ENCODE results near the gene LIPE.
"Not testable (repeated sequence)": the region's sequence is repeated elsewhere in the genome, so short reads cannot be mapped to it uniquely, and the experiment has no call there.

The LIPE gene, protein sequence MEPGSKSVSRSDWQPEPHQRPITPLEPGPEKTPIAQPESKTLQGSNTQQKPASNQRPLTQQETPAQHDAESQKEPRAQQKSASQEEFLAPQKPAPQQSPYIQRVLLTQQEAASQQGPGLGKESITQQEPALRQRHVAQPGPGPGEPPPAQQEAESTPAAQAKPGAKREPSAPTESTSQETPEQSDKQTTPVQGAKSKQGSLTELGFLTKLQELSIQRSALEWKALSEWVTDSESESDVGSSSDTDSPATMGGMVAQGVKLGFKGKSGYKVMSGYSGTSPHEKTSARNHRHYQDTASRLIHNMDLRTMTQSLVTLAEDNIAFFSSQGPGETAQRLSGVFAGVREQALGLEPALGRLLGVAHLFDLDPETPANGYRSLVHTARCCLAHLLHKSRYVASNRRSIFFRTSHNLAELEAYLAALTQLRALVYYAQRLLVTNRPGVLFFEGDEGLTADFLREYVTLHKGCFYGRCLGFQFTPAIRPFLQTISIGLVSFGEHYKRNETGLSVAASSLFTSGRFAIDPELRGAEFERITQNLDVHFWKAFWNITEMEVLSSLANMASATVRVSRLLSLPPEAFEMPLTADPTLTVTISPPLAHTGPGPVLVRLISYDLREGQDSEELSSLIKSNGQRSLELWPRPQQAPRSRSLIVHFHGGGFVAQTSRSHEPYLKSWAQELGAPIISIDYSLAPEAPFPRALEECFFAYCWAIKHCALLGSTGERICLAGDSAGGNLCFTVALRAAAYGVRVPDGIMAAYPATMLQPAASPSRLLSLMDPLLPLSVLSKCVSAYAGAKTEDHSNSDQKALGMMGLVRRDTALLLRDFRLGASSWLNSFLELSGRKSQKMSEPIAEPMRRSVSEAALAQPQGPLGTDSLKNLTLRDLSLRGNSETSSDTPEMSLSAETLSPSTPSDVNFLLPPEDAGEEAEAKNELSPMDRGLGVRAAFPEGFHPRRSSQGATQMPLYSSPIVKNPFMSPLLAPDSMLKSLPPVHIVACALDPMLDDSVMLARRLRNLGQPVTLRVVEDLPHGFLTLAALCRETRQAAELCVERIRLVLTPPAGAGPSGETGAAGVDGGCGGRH

DNA sequence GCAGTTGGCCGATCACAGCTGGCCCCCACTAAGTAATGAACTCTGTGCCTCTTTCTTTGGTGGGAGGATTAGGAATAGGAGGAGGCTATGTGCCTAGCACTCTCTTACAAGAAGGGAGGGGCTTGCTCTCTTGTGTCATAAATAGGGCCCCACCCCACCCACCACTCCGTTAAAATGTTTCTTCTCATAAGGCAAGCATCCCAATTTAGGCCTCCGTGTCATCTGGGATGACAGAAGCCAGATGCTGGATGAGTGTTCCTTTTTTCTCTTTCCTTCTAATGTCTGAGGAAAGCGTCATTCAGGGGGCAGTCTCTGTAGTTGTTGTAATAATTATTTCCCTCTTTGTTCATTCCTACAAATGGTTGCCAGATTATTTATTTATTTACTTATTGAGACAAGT is at the start of gene LIPE:
Gene LIPE, minus strand, starts transcription at position 76 of the 400 bp plus-strand sequence. CDS start 239 bp downstream, outside the sequence.
- DNase-seq = no peak

DNA sequence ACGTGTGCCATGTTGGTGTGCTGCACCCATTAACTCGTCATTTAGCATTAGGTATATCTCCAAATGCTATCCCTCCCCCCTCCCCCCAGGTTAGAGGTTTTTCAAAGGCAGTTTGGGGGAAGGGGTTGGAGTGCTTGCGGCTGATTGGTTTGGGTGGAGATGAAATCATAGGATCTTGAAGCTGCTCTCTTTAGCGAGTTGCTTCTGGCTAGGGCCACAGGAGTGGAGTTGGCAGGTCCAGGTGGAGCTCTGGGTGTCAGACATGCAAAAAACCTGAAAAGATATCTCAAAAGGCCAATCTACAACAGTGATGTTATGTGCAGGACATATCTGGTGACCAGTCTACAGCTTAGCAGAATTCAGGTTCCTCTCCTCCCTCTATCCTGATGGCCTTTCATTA is 48.2 kb upstream of the LIPE start:
- no peak for DNase-seq

DNA sequence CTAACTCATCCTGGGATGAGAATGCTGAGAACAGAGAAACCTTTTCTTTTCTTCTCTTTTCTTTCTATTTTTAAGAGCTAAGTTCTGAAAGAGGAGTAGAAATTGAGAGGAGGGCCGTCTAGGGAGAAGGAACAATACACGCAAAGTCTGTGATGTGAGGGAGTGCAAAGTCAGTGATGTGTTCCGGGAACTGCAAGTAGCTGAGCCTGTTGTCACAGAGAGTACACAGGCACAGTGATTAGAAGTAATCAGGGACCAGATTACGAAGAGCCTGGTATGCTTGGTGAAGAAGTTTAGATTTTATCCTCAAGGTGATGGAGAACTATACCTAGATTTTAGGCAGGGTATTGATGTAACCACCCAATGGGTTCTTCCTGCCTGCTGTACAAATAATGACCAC is 47.6 kb upstream of the LIPE start:
- DNase-seq = no peak

DNA sequence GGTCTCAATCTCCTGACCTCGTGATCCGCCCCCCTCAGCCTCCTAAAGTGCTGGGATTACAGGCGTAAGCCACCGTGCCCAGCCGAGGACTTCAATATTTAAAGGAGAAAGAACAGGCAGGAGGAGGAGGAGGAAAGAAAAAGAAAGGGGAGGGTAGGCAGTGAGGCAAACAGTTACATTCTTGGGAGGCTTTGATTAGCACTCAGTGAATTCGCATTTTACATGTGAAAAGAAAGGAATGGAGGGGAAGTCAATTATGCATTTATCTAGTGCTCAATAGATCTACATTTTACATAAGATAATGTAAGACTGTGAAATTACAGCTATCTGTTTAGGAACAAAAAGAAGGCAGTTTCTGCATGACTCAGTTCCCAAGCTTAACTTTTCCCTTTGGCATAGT is 46.5 kb upstream of the LIPE start:
- DNase-seq = no peak

DNA sequence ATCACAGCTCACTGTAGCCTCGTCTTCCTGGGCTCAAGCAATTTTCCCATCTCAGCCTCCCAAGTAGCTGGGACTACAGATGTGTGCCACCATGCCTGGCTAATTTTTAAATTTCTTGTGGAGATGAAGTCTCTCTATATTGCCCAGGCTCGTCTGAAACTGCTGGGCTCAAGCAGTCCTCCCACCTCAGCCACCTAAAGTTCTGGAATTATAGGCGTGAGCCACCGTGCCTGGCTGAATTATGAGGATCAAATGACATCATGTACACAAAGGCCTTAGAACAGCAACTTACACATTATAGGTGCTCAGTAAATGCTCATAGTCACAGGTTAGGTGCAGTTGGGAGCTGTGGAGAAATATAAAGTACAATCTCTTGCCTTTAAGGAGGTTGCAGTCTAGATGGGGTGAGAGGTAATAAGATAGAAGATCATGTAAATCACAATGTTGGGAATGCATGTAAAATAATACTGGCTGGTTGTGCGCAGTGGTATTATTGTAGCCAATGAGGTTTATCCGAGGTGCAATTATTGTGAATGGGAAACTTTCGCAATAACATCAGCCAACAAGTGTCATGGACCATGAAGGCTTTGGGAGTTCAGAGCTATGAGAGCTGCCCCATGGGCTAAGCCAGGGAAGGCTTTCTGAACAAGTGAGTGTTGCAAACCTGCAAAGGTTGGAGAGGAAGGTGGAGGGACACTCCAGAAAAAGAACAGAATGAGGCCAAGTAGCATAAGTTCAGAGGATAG is 45.4 kb upstream of the LIPE start:
- no peak for DNase-seq

DNA sequence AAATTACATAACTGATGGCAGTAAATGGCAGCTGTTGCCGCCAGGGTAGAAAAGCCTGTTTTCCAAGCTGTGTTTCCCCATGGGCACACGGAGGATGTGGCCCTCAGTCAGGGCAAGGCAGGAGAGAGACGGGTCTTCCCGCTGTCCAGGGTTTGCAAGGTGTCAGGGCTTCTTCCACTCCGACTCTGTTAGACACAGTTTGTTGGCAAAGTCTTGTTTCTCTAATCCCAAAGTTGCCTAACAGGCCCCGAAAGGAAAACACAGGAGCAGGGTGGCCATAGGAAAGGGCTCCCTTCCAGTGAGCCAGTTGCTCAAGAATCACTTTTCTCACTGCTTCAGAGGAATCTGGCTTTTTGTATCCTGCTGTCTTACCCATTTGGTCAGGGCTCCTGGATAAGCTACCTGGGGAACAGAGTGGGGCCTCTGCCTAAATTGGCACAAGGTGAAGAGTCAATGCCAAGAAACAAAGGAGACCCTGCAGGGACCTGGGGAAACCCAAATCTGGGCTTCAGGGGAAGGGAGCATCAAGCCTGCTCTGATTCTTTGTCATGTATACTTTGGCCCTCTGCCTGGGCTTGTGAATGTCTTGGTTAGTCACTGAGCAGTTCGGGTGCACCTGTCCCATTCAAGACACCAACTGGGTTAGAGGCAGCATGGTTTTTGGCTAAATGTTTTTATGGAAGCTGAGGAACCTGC is 44.5 kb upstream of the LIPE start:
- DNase-seq = no peak

DNA sequence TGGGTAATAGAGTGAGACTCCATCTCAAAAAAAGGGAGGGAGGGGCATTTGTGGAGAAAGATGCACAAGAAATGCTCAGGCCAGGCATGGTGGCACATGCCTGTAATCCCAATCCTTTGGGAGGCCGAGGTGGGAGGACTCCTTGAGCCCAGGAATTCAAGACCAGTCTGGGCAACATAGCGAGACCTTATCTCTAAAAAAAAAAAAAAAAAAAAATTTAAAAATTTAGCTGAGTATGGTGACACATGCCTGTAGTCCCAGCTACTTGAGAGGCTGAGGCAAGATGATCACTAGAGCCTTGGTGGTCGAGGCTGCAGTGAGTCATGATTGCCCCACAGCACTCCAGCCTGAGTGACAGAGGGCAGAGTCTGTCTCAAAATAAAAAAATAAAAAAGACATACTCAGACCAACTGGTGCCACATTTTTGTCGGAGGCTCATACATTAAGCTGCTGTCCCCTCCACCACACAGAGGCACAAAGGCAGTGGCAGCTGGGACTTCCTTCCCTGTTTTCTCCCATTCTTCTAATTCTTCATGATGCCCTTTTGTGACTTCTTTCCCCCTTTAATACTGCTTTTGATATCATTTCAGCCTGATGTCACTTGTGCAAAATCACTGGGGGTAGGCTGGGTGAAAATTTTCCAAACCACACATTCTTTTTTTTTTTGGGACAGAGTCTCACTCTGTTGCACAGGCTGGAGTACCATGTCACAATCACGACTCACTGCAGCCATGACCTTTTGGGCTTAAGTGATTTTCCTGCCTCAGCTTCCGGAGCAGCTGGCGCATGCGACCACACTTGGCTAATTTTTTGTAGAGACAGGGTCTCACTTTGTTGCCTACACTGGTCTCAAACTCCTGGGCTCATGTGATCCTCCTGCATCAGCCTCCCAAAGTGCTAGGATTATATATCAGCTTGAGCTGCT is 42.4 kb upstream of the LIPE start:
- peak; percentile 47 for DNase-seq

DNA sequence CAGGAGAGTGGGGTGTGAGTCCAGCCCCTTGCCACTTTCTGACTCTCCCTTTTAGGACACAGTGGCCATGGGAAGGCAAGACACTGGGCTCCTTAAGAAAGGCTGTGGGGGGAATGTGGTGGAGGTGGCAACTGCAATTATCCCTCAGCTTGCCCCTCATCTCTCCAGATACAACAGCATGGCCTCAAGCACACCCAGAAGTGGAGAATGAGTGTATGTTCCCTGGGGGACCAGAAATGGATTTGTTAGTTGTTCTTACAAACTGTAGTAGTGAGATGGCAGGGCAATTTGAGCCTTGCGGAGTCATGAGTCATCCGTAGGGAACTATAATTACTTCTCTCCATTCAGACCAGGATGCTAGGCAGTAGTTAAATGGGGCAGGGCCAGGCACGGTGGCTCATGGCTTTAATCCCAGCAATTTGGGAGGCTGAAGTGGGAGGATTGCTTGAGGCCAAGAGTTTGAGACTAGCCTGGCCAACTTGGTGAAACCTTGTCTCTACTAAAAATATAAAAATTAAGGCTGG is 41.1 kb upstream of the LIPE start:
- DNase-seq = no peak

DNA sequence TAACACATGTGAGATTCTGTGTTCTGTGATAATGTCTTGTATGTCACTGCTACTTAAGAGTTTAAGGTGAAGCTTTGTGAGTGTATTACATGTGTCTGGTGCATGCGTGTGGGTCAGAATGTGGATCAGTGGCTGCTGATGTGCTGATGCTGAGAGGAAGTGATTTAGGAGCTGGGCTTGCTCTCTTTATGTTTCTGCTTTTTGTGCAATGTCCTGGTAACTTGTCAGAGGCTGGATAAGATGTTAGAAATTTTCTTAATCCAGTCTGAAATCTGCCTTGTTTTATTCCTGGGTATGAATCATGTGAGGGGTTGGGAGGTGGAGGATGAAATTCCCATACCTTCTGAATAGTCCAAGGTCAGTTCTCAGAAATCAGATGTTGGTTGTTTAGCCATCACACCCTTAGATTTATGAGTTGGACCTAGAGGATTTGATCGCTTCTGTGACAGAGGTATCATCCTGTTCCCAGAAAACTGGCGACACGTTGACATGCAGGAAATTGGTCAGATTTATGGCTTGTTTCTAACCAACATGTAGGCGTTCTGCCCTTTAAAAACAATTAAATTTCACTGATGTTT is 40.1 kb upstream of the LIPE start:
- DNase-seq = no peak

DNA sequence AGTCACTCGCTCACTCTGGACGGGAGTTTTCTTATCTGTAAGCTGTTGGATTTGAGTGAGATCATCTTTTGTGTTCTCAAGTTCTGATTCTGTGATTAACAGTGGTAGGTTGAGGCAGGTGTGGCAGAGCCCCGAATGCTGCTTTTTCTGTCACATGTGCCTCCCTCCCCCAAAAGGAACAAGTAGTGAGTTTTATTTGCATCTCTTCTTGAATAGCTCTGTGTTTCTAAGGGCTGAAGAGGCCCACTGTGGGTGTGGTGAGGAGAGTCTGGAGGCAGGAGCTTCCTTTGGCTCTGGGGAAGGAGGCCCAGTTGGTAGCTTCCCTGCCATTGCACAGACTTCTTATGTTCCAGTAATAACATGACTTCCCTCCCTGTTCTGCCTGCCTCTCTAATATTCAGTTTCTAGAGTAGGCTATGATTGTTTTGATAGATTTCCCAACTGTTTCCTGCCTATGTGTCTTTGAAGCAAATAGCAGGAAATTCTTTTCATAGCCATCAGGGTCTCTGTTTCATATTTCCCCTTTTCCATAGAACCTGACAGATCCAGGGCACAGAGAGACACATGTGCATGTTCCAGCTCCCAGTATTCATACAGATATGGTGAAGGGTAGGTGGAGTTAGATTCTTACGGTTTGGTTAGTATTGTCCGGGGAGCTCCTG is 39.5 kb upstream of the LIPE start:
- DNase-seq = no peak

DNA sequence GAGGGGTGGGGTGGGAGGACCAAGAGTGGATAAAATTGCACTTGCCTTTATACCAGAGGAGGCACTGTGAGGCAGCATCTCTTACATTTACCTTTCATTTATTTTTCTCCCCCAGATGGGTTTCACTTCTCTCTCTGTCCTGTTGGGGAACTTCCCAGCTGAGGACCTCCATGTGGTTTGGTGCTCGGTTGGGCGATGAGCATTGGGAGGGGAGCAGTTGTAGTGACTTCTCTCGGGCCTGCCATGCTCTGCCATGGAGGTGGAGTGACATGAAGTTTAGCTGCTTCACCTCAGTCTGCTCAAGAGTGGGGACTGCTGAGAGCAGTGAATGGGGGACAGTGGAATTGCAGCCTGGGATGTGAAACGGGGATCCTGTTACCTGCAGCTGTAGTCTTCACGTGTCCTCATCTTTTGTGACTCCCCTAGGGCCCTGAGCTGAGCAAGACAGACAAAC is 38.7 kb upstream of the LIPE start:
- DNase-seq = no peak

DNA sequence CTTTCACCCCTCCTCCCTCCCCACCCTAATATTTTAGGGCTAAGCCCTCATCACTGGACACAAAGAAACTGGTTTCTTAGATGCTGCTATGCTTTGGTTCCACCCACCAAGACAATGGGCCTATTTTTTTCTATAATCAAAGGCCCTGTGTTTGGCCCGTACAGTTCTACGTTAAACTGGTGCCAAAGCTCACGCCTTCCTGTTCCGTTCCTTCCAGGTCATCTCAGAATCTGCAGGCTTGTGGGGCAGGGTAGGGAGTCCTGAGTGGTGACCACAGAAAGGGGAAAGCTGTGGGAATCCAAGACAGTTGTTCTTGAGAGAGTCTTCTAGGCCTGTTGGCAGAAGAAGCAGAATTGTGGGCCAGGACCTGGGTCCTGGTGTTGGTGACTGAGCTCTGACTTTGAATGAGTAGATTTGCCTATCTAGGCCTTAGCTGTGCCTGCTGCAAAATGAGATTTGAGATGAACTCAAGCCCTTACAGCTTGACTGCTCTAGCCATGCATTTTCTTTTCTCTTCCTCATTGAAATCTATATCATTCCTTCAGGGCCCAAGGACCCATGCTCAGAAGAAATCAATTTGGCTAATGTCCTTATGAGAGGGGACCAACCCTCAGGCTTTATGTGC is 34.6 kb upstream of the LIPE start:
- DNase-seq = no peak

DNA sequence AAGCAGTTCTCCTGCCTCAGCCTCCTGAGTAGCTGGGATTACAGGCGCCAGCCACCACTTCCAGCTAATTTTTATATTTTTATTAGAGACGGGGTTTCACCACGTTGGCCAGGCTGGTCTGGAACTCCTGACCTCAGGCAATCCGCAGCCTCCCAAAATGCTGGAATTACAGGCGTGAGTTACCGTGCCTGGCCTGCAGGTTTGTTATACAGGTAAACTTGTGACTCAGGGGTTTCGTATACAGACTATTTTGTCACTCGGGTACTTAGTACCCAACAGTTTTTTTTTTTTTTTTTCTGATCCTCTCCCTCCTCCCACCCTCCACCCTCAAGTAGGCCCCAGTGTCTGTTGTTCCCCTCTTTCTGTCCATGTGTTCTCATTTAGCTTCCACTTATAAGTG is 34.0 kb upstream of the LIPE start:
- DNase-seq = not testable (repeated sequence)

DNA sequence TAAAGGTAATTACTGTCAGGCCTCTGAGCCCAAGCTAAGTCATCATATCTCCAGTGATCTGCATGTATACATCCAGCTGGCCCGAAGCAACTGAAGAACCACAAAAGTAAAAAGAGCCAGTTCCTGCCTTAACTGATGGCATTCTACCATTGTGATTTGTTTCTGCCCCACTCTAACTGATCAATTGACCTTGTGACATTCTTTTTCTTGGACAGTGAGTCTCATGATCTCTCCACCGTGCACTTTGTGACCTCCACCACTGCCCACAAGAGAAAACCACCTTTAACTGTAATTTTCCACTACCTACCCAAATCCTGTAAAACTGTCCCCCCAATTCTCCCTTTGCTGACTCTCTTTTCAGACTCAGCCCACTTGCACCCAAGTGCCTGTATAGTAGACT is 32.7 kb upstream of the LIPE start:
- DNase-seq = no peak

DNA sequence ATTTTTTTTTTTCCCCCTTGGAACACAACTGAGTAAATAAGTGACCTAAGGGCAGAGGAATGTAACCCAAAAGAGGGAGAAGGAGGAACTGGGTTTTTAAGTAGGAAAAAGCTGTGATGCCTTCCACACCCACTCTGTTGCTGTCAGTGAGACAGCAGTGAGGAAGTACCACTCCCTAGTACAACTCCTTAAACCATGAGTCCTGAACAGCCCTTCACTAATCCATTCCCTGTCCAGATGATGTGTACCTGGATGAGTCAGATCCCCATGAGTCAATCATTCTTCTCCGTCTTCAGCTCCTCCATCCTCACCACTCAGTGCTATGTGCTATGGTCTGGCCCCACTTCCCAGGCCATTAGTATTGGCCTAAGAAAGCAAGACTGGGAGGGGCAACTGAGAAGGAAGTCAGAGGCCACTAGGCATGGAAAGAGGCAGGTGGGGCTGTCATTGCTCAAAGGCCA is 28.5 kb upstream of the LIPE start:
- DNase-seq = no peak

DNA sequence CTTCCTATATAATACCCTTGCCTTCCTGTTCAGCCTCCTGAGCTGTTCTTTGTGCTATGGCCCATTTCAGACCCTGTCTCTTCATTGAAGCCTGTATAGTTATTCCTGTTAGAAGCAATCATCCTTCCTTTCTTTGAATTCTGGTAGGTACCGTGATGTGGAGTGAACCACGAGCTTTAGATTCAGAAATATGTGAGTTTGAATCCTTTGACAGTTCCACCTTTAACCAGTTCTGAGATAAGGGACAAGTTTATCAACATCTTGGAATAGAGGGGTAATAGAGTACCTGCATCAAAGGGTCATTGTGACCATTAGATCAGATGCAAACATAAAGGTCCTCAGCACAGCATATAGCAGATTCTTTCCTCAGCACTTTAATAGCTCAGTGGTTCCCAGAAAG is 27.9 kb upstream of the LIPE start:
- no peak for DNase-seq

DNA sequence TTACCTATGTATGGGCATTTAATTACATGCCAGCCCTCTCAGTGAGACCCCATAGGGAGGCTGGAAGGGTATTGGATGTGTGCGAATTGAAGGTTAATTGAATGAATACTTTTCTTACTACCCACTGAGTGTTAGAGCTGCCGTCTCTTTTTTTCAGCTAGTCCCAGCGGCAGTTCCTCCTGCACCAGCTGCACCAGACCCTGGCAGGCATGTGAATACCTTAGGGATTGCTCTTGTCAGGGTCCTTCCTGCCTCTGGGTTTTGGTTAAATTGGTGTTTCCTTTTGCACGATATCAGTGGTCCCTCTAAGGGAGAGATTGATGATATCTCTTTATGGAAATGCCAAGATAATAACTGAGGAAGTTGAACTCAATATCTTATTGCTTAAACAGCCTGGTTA is 25.4 kb upstream of the LIPE start:
- DNase-seq = peak; percentile 88

DNA sequence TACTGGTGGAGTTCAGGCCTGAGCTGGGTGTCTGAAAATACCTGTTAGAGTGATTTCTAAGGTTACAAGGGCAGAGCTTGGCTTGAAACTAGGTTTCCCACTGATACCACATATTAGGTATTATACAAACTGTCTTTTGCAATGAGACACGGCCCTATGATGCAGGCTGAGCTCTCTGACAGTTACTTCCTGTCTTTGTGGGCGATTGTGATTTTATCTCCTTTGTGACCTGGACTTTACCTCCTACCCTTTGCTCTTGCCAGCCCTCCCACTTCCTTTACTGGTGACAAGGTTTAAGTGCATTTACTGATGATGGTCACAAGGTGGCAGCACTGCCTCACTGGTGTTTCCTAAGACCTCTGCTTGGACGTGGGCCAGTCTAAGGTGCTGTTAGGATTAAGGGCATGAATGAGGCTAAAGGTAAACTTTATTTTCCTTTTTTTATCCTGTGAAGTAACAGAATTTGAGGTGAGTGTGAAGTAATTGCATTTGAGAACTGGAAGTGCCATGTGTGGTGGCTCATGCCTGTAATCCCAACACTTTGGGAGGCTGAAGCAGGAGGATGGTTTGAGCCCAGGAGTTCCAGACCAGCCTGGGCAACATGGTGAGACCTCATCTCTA is 23.2 kb upstream of the LIPE start:
- peak; percentile 87 for DNase-seq

DNA sequence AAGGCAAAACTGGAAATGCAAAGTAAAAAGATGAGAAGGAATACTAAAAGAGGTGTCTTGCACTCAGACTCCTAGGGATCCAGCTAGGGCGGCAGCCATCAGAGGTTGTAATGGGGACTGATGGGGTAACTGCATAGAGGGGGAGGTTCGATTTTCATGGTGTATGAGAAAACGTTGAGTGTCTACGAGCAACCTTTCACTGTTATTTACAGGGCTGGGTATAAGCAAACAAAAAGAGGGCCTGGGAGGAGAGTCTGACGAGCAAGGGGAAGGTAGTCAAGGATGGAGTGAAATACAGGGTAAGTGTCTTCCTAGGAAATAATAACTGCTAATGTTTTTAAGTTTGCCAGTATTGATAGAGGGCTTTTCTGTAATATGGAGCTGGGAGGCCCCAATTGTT is 21.1 kb upstream of the LIPE start:
- DNase-seq = not testable (repeated sequence)

All from GF-D8 (cell line).